Thyroid gland (tissue), 4 donors: ENCODE data around the gene GOLGA6L22. TPM values are rescaled to one million over a fixed set of nuclear protein-coding genes. Genes with fewer than 3 reads are reported as not detected.
"Not testable (repeated sequence)": the region's sequence is repeated elsewhere in the genome, so short reads cannot be mapped to it uniquely, and the experiment has no call there.

ENCODE experiments used
- DNase-seq, 2 donors: peaks; one replicate each; pipeline ENCODE4 v3.0.0-alpha.2; 2019
- H3K27ac ChIP-seq, 3 donors: fragments of 200-600 bp; sonication (generic); 1 replicate in 2 of 3; 2 replicates in 1 of 3; pipeline ENCODE4 v1.5.1; 2016 to 2019; ENCODE audit warnings: mild to moderate bottlenecking in 1 of 3, moderate library complexity in 1 of 3
- H3K27me3 ChIP-seq: fragments of 200-600 bp; sonication (generic); one replicate; pipeline ENCODE4 v1.5.1; 2019
- H3K36me3 ChIP-seq, 2 donors: fragments of 200-600 bp; sonication (generic); one replicate each; pipeline ENCODE4 v1.5.1; 2016 to 2019
- H3K4me1 ChIP-seq, 2 donors: fragments of 200-600 bp; sonication (generic); one replicate each; pipeline ENCODE4 v1.5.1; 2017 to 2019
- H3K4me3 ChIP-seq, 3 donors: fragments of 200-600 bp; sonication (generic); replicated peaks in 1 of 3; 1 replicate in 2 of 3; 2 replicates in 1 of 3; pipeline ENCODE4 v1.5.1; 2016; ENCODE audit warnings: mild to moderate bottlenecking in 1 of 3
- H3K9me3 ChIP-seq: fragments of 200-600 bp; sonication (generic); one replicate; pipeline ENCODE4 v1.5.1; 2017
- whole genome bisulfite sequencing, 2 donors: methylation state at CpG; one replicate each; pipeline ENCODE4 v1.1.5; 2017; 5-methylcytosine and 5-hydroxymethylcytosine counted together
- intact Hi-C: fragments of 100-400 bp; cut with DNase I; formaldehyde crosslinking; loops from one replicate; pipeline ENCODE4 v1.15.1; 2023
- total RNA-seq, 4 donors: library from RNA; depleted of rRNA; stranded (reverse); fragments of >200 nt; gene quantifications; one replicate each; pipeline ENCODE4 v1.2.3, GENCODE V29; 2016

Gene GOLGA6L22, protein sequence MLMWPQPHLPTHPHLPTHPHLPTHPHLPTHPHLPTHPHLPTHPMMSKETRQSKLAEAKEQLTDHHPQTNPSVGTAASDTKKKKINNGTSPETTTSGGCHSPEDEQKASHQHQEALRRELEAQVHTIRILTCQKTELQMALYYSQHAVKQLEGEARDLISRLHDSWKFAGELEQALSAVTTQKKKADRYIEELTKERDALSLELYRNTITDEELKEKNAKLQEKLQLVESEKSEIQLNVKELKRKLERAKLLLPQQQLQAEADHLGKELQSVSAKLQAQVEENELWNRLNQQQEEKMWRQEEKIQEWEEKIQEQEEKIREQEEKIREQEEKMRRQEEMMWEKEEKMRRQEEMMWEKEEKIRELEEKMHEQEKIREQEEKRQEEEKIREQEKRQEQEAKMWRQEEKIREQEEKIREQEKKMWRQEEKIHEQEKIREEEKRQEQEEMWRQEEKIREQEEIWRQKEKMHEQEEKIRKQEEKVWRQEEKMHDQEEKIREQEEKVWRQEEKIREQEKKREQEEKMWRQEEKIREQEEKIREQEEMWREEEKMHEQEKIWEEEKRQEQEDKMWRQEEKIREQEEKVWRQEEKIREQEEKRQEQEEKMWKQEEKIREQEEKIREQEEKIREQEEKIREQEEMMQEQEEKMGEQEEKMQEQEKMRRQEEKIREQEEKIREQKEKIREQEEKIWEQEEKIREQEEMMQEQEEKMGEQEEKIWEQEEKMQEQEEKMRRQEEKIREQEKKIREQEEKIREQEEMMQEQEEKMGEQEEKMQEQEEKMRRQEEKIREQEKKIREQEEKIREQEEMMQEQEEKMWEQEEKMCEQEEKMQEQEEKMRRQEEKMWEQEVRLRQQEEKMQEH
- not detected for total RNA-seq

- H3K27me3 ChIP-seq, H3K4me1 ChIP-seq, H3K36me3 ChIP-seq, H3K9me3 ChIP-seq, H3K27ac ChIP-seq, DNase-seq, intact Hi-C loops, H3K4me3 ChIP-seq: not testable (repeated sequence)
- WGBS, 2 donors, result no CpG with 5 or more reads among the region's 7 CpGs
These were observed at the start of gene GOLGA6L22 for GRCh38 chr15:22458603-22459002. Gene GOLGA6L22 (plus strand): TSS chr15:22458903. CDS start chr15:22458994, 91 bp downstream.

- WGBS, 2 donors, result 58 to 83% methylated on average over 2 to 8 of the region's 19 CpGs
- intact Hi-C loops, H3K27ac ChIP-seq, H3K27me3 ChIP-seq, H3K9me3 ChIP-seq, H3K4me1 ChIP-seq, H3K4me3 ChIP-seq, H3K36me3 ChIP-seq: not testable (repeated sequence)
- peak in 1 of 2 donors; percentile 0 for DNase-seq
These were observed 41.4 kb upstream of the GOLGA6L22 start for GRCh38 chr15:22417288-22417687.

DNA sequence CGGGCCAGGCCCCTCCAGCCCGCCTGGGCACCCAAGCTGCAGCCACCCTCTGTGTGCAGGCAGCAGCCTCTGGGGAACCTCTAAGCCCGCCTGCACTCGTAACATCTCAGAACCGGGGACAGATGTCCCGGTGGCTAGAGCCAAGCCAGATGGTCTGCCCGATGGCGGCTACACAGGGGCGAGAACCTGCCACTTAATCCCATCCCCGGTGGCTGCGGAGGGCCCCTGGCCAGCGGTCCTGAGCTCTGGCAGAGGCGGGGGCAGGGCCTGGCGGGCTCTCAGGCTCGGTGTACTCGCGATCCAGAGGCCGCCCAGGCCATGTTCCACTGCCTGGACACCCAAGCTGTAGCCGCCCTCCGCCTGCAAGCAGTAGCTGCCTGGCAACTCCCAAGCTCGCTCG is 40.9 kb upstream of the GOLGA6L22 start:
- H3K36me3 ChIP-seq, H3K9me3 ChIP-seq, H3K27me3 ChIP-seq, H3K4me3 ChIP-seq, H3K27ac ChIP-seq, H3K4me1 ChIP-seq, intact Hi-C loops: not testable (repeated sequence)
- WGBS, 2 donors, result no CpG with 5 or more reads among the region's 22 CpGs
- peak in 1 of 2 donors; percentile 1 for DNase-seq

- H3K27me3 ChIP-seq, H3K4me3 ChIP-seq, H3K27ac ChIP-seq, intact Hi-C loops, H3K9me3 ChIP-seq, H3K36me3 ChIP-seq, H3K4me1 ChIP-seq, DNase-seq: not testable (repeated sequence)
- no CpG with 5 or more reads among the region's 29 CpGs for WGBS, 2 donors
These were observed 40.5 kb upstream of the GOLGA6L22 start for GRCh38 chr15:22418212-22418611.

GRCh38 chr15:22418666-22419065 is 40.0 kb upstream of the GOLGA6L22 start:
- H3K4me3 ChIP-seq, intact Hi-C loops: not testable (repeated sequence)

DNA sequence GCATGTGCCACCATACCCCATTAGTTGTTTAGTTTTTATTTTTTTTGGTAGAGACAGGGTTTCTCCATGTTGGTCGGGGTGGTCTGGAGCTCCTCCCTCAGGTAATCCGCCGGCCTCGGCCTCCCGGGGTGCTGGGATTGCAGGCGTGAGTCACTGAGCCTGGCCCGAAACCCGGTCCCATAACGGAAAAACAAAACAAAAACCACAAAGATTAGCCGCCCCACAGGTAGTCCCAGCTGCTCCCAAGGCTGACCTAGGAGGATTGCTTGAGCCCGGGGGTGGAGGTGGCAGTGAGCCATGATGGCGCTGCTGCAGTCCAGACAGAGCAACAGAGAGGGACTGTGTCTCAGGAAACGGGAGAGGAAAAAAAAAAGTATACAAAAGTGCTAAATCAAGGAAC is 38.4 kb upstream of the GOLGA6L22 start:
- intact Hi-C loops, H3K9me3 ChIP-seq, H3K27ac ChIP-seq, H3K4me1 ChIP-seq, H3K4me3 ChIP-seq, H3K27me3 ChIP-seq, DNase-seq, H3K36me3 ChIP-seq: not testable (repeated sequence)
- no CpG with 5 or more reads among the region's 13 CpGs for WGBS, 2 donors

More at GRCh38 chr15:22418666-22419065, 40.0 kb upstream of the GOLGA6L22 start:
- H3K36me3 ChIP-seq, H3K27me3 ChIP-seq, H3K27ac ChIP-seq, H3K4me1 ChIP-seq, H3K9me3 ChIP-seq: not testable (repeated sequence)
- 67% methylated on average over 6 of the region's 33 CpGs; no CpG with 5 or more reads in 1 of the 2 donors for WGBS, 2 donors
- DNase-seq, result peak in 1 of 2 donors; percentile 6

DNA sequence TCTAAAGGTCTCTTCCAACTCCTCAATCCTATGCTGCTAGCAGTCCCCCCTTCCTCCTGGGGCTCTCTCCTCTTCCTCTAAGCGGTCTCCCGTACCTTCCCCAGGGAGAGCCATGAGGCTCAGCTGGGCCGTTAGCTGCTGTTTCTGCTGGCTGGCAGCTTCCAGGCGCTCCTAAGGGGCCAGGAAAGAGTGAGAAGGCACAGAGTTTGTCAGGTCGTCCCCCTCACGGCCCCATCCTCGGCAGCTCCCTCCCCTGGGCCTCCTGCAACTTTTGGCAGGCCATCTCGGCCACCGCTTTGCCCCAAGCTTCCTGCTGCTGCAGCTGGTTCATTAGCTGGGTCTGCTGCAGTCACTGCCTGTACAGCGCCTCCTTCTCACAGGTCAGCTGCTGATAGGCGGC is 29.3 kb upstream of the GOLGA6L22 start:
- H3K4me1 ChIP-seq, DNase-seq, H3K9me3 ChIP-seq, H3K27ac ChIP-seq, intact Hi-C loops, H3K36me3 ChIP-seq, H3K27me3 ChIP-seq, H3K4me3 ChIP-seq: not testable (repeated sequence)
- WGBS, 2 donors, result 20% methylated on average over 3 of the region's 11 CpGs; no CpG with 5 or more reads in 1 of the 2 donors

DNA sequence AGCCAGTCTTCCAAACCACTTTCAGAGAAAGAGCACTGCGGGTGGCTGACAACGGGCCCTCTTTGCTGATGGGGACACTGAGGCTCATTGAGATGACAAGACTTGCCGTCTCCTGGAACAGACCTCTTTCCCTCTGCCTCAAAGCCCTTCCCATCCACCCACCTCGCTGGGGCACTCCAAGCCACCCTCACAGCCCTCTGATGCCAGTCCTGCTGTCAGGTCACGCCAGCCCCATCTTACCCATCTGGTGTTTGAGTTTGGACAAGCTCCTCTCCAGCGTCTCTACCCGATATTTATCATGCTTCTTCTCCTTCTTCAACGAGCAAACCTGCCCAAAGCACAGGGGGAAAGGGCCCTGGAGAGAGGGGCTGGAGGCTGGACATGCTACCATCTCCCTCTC is 27.0 kb upstream of the GOLGA6L22 start:
- 82 to 89% methylated on average over 4 to 7 of the region's 8 CpGs for WGBS, 2 donors
- not testable (repeated sequence) for DNase-seq

DNA sequence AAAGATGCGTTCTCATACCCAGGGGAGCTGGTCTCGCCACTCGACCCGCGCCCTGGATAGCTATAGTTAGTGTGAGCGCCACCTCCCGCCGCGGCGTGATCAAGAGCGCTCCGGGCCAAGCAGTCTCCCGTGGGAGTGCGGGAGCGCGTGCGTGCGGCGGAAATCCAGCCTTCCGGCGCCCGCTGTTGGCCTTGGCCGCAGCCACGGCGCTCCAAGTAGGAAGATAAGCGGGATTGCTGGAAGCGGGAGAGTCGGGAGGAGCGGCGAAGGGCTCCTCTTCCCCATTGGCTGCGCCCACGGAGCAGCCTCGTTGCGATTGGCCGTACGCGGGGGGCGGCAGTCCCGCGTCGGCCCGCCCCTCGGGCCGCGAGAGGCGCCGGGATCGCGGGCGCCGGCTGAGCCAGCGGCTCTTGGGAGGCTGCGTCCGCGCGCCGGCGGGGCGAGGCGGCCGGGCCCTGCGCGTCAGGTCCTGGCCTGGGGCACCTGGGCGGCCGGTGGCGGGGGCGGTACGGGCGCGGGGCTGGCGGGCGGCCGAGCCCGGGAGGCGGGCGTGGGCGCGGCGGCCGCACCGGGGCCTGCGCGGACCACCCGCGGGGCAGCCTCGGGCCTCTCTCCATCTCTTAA is 35.9 kb downstream of the GOLGA6L22 start:
- intact Hi-C loops, H3K9me3 ChIP-seq, H3K36me3 ChIP-seq, H3K4me1 ChIP-seq, H3K27me3 ChIP-seq, H3K27ac ChIP-seq: not testable (repeated sequence)
- peak; percentile 67 to 69 for DNase-seq
- WGBS, 2 donors, result no CpG with 5 or more reads among the region's 86 CpGs
- peak overlapping the region in 1 of 3 donors; percentile 19 for H3K4me3 ChIP-seq

More for the DNA sequence above, 27.0 kb upstream of the GOLGA6L22 start:
- H3K27ac ChIP-seq, H3K27me3 ChIP-seq, H3K9me3 ChIP-seq, H3K36me3 ChIP-seq, intact Hi-C loops, H3K4me1 ChIP-seq, H3K4me3 ChIP-seq: not testable (repeated sequence)

DNA sequence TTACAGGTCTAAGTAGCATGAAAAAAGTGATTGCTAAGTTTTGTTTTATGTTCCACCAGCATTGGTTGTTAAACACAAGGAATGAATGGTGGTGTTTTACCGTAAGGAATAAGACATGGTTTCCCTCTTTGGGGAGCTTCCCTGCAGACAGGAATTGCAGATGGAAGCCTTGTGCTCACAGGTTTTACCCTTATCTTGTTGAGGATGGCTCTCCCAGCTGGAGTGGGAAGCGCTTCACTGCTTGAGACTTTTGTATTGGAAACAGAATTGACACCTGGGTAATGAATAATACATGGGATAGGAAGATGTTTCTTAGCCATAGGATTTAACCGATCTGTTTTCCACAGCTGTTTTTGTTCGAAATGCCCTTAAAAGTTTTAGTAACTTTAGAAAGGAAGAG is 38.5 kb downstream of the GOLGA6L22 start:
- intact Hi-C loops, result not testable (repeated sequence)
- 100% methylated on average over 2 of the region's 4 CpGs for WGBS, 2 donors

GRCh38 chr15:22498220-22498925 is 39.7 kb downstream of the GOLGA6L22 start:
- H3K27me3 ChIP-seq, H3K36me3 ChIP-seq, intact Hi-C loops, H3K4me1 ChIP-seq, H3K9me3 ChIP-seq, DNase-seq, H3K27ac ChIP-seq, H3K4me3 ChIP-seq: not testable (repeated sequence)
- no CpG with 5 or more reads among the region's 5 CpGs for WGBS, 2 donors

More for the DNA sequence above, 38.5 kb downstream of the GOLGA6L22 start:
- not testable (repeated sequence) for H3K27ac ChIP-seq, H3K4me1 ChIP-seq, H3K4me3 ChIP-seq, DNase-seq, H3K36me3 ChIP-seq, H3K27me3 ChIP-seq, H3K9me3 ChIP-seq

DNA sequence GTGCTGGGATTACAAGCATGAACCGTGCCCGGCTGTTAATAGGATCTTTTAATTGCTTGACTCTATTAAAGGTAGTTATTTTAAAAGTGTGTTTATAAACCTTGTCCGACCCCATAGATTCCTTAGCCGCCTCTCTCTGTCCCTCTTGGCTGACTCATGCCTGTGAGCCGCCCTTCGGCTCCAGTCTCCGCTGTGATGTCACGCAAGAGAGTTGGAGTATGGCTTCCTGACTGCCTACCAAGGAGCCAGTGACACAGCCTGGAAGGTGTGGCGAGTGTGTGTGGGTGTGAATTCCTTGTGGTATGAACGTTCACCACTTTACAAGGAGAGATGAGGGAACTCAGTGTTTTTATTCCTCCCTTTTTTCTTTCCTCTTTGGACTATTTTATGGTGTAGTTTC is 43.6 kb downstream of the GOLGA6L22 start:
- H3K9me3 ChIP-seq, intact Hi-C loops: not testable (repeated sequence)
- WGBS, 2 donors, result 100% methylated on average over 2 of the region's 10 CpGs; no CpG with 5 or more reads in 1 of the 2 donors

More for the DNA sequence above, 43.6 kb downstream of the GOLGA6L22 start:
- not testable (repeated sequence) for H3K27me3 ChIP-seq, H3K27ac ChIP-seq, H3K4me1 ChIP-seq, DNase-seq, H3K4me3 ChIP-seq, H3K36me3 ChIP-seq
